ENCODE results near the gene PJVK. TPM values are rescaled to one million over a fixed set of nuclear protein-coding genes. Genes with fewer than 3 reads are reported as not detected.

Gene PJVK
- polyA plus RNA-seq, 1 of the 3 experiments (the other 2 are of a cell fraction), result 5.3 TPM

GRCh38 chr2:178450774-178451525 is at the start of gene PJVK, which contains the start of gene PRKRA (continued):
- no peak for TF ChIP-seq PBX3 (IDR thresholded peaks at IDR 0.05)
- TF ChIP-seq NRF1 (IDR thresholded peaks at IDR 0.05; ENCODE audit: low read depth, low read length), result peak; percentile 34; the same call in 1 of the 2 replicates
- peak; percentile 90 for TF ChIP-seq TAF1 (IDR thresholded peaks at IDR 0.05; ENCODE audit: borderline replicate concordance, low read depth, low read length)
- no peak for TF ChIP-seq USF2 (IDR thresholded peaks at IDR 0.05; ENCODE audit: borderline replicate concordance, low read depth, low read length)
- no peak for TF ChIP-seq RXRA (IDR thresholded peaks at IDR 0.05; ENCODE audit: borderline replicate concordance, low read depth)
- peak; percentile 63 for TF ChIP-seq MXI1 (IDR thresholded peaks at IDR 0.05; ENCODE audit: low read depth, low read length)
- no peak for TF ChIP-seq TEAD4 (IDR thresholded peaks at IDR 0.05; ENCODE audit: borderline replicate concordance, insufficient read depth)
- no peak for TF ChIP-seq FOXM1 (IDR thresholded peaks at IDR 0.05; ENCODE audit: low read depth)
- no peak for TF ChIP-seq RFX5 (IDR thresholded peaks at IDR 0.05; ENCODE audit: low read length)
- no peak for TF ChIP-seq GATA2 (CRISPR knock-in tag; IDR thresholded peaks at IDR 0.05)

GRCh38 chr2:178401994-178402437 is 49.2 kb upstream of the PJVK start:
- TF ChIP-seq PBX3 (IDR thresholded peaks at IDR 0.05) (no peak), ZBTB33 (IDR thresholded peaks at IDR 0.05; ENCODE audit: borderline replicate concordance, low read depth) (no peak), ELF1 (IDR thresholded peaks at IDR 0.05) (no peak), MAX (IDR thresholded peaks at IDR 0.05; ENCODE audit: low read depth) (no peak), NFIC (IDR thresholded peaks at IDR 0.05; ENCODE audit: borderline replicate concordance) (no peak), YY1 (IDR thresholded peaks at IDR 0.05; ENCODE audit: low read depth) (no peak), CHD2 (IDR thresholded peaks at IDR 0.05; ENCODE audit: low read length, partially characterized antibody) (no peak)
- no peaks in the 10 kb centered on the region for H3K27me3 ChIP-seq (ENCODE audit: insufficient read depth)
- H3K9ac ChIP-seq, result no peak overlapping the region
- POLR2A ChIA-PET, result no interaction called here
- CTCF ChIA-PET, result interaction anchor here (14.9 kb wide), 1 partner anchor 15 kb away, joined by 199 read pairs; no protein-coding TSS in a partner anchor
- no peaks in the 10 kb centered on the region for H4K20me1 ChIP-seq (ENCODE audit: insufficient read depth)
- peaks cover 0 to 2% of the 10 kb centered on the region in 2 experiments; a peak in 1 of 4 replicates for H3K4me1 ChIP-seq (ENCODE audit: control insufficient read depth in 1 of 2, insufficient read depth in 2 of 2, low read depth in 1 of 2, low read length in 1 of 2)
- no peak overlapping the region for H3K4me3 ChIP-seq (ENCODE audit: low read depth in 2 of 2, low read length in 1 of 2)
- no peaks in the 10 kb centered on the region for H3K79me2 ChIP-seq (ENCODE audit: insufficient read depth)
- no peak overlapping the region for H2AFZ ChIP-seq (ENCODE audit: low read depth)
- no peaks in the 10 kb centered on the region for H3K36me3 ChIP-seq (replicated peaks in 1 of 2; ENCODE audit: control insufficient read depth in 1 of 2, insufficient read depth in 2 of 2, low read length in 1 of 2)
- no peak overlapping the region for H3K4me2 ChIP-seq
- no peak for DNase-seq
- peaks cover 3% of the 10 kb centered on the region for H3F3A ChIP-seq (replicated peaks; ENCODE audit: insufficient read depth)
- WGBS (ENCODE audit: low lambda C conversion rate), result 86% methylated on average over 6 of the region's 6 CpGs
- no peaks in the 10 kb centered on the region for H3K9me2 ChIP-seq
- no peaks in the 10 kb centered on the region for H3K9me3 ChIP-seq
- H3K27ac ChIP-seq (ENCODE audit: low read depth in 2 of 2, low read length in 1 of 2), result no peak overlapping the region

Data from SK-N-SH (cell line).